ENCODE measurements around the gene GABARAPL1.
A peak's percentile ranks its signal among the peaks of the same experiment; 100 is the strongest.
"Not testable (repeated sequence)": the region's sequence is repeated elsewhere in the genome, so short reads cannot be mapped to it uniquely, and the experiment has no call there.

GABARAPL1 gene

DNA sequence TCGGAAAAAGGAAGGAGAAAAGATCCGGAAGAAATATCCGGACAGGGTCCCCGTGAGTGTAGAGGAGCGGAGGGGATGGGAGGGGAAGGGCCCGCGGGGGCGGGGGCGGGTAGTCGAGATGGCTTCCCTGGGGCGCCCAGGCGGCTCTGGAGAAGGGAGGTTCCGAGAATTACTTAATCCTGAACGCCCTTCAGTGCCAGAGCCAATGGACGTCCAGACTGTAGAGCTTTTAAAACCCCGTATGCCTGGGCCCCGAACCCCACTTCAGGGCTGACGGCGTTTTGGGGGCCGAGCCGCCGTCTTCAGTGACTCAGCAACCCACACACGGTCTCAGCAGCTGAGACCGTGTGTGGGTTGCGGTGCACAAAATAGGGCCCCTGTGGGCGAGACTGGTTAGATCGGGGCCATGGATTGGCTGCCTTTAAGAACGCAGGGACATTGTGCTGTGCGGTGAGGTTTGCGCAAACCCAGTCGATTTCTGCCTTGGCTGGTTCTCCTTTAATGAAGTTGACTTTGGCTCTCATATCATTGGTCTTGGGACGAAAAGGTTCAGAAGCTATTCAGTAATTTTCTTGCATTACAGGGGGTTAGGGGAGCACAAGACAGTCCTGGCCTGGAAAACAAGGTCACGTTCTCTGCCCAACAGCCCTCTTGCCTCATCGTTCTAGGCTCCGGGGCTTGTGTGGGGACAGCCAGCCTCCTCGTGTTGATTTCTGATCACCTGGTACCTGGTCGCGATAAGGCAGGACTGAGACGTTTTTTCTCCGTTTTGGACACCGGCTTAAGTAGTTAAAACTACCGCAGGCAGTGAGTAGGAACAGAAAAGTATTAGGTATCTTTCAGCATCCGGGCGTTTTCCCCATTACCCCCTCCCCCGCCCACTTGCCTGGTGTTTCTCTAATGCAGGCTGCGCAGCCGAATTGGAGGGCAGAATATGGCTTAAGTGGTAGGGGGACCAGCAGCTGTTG lies 775 bp downstream of the GABARAPL1 start:
- Mint-ChIP-seq H3K27me3 (no peaks in the 10 kb centered on the region), H3K4me1 (ENCODE audit: low read depth) (peaks cover 34% of the 10 kb centered on the region), H3K9me3 (ENCODE audit: low read depth) (no peaks in the 10 kb centered on the region), H3K36me3 (peaks cover 3% of the 10 kb centered on the region), H3K27ac (peak overlapping the region; percentile 95), H3K4me3 (peak overlapping the region; percentile 95)

DNA sequence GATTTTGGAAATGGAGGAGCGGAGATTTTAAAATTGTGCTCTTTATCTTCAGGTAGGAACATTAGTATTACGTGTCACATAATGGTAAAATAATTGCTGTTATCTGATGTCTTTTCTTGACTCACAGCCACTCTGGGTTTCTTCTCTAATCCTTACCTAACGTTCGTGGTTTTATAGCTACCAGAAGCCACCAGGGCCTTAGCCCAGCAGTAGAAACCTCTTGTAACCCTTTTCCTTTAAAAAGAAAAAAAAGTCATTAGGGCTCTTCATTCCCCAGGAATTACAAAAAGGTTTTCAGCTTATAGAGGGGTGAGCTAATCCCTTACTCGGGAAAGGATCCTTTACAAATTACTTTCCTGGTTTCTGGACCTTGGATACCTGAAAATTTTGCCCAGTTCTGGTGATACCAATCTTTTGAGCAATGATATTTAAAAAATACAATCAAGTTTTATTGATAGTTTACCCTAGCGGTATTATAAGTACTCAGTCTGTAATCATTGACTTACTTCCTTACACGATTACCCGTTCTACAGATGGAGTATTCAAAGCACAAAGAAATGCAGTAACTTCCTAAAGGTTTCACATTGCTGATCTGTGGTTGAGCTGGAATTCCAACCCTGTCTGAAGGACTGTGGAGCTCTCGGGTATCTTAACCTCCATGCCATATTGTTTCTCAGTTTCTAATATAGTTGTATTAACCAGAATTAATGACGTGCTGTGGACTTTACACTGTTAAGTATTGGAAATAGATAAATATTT lies 1.6 kb downstream of the GABARAPL1 start:
- Mint-ChIP-seq H3K4me1 (ENCODE audit: low read depth) (peaks cover 34% of the 10 kb centered on the region), H3K9me3 (ENCODE audit: low read depth) (no peaks in the 10 kb centered on the region), H3K36me3 (peaks cover 3% of the 10 kb centered on the region), H3K27me3 (no peaks in the 10 kb centered on the region), H3K4me3 (peak overlapping the region; percentile 95), H3K27ac (peak overlapping the region; percentile 95)

DNA sequence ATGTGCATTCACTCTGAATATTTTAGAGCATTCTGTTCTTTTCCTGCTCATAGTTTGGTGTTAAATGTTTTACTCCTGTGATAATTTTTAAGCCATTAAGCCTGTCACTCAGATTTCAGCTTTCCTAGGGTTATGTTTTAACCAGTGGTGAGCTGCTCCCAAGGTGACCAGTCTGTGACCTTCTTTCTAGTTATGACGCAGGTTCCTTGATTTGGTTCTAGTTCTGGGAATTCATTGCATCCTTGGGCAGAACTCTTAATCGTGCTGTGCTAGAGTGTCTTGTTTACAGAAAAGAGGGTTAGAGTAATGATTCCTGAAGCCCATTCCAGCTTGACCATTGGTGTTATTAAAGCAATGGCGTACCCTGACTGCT lies 2.2 kb downstream of the GABARAPL1 start:
- Mint-ChIP-seq H3K4me3 (peak overlapping the region; percentile 95), H3K4me1 (ENCODE audit: low read depth) (peaks cover 34% of the 10 kb centered on the region), H3K36me3 (peaks cover 3% of the 10 kb centered on the region), H3K27me3 (no peaks in the 10 kb centered on the region), H3K27ac (peak overlapping the region; percentile 17), H3K9me3 (ENCODE audit: low read depth) (no peaks in the 10 kb centered on the region)

DNA sequence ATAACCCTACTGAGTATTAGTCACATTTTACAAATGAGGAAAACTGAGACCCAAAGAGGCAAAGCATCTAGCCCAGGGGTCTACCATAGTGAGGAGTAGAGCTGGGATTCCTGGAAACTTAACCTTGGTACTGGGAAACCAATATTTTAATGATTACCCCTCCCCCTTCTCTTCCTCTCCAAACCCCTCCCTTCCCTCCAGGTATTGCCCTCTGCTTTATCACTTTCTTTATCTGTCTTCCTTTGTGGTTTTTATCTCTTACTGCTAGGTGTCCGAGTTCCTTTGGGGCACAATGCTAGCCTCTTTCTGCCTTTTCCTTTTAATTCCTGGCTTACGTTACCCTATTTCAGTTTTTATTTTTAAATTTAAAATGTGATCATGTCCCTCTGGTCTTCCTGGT lies 2.8 kb downstream of the GABARAPL1 start:
- no peaks in the 10 kb centered on the region for H3K27me3 Mint-ChIP-seq
- peaks cover 5% of the 10 kb centered on the region for H3K36me3 Mint-ChIP-seq
- H3K4me3 Mint-ChIP-seq: peak overlapping the region; percentile 95
- no peaks in the 10 kb centered on the region for H3K9me3 Mint-ChIP-seq (ENCODE audit: low read depth)
- H3K4me1 Mint-ChIP-seq (ENCODE audit: low read depth): peaks cover 34% of the 10 kb centered on the region
- H3K27ac Mint-ChIP-seq: no peak overlapping the region

DNA sequence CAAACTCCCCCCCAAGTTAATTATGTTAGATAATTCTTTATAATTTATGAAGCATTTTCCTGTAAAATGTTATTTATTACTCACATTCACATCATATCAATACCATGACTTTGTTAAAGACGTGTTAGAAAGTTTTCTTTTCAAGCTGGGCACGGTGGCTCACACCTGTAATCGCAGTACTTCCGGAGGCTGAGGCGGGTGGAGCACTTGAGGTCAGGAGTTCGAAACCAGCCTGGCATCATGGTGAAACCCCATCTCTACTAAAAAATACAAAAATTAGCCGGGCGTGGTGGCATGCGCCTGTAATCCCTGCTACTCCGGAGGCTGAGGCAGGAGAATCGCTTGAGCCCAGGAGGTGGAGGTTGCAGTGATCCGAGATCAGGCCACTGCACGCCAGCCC lies 3.3 kb downstream of the GABARAPL1 start:
- not testable (repeated sequence) for H3K27ac Mint-ChIP-seq; H3K9me3 Mint-ChIP-seq (ENCODE audit: low read depth); H3K36me3 Mint-ChIP-seq; H3K4me3 Mint-ChIP-seq; H3K27me3 Mint-ChIP-seq
- H3K4me1 Mint-ChIP-seq (ENCODE audit: low read depth): peaks cover 34% of the 10 kb centered on the region

DNA sequence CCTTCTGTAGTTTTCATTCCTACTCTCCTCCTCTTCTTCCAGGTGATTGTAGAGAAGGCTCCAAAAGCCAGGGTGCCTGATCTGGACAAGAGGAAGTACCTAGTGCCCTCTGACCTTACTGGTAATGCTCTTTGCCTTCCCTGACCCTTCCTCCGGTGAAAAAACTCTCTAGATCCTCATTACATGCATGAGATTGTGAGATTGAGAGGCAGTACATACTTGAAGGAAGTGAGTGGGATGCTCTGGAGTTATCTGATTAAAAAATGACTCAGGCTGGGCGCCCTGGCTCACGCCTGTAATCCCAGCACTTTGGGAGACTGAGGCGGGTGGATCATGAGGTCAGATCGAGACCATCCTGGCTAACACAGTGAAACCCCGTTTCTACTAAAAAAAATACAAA lies 5.3 kb downstream of the GABARAPL1 start:
- Mint-ChIP-seq H3K9me3 (ENCODE audit: low read depth) (no peaks in the 10 kb centered on the region), H3K4me1 (ENCODE audit: low read depth) (peaks cover 28% of the 10 kb centered on the region), H3K36me3 (peaks cover 18% of the 10 kb centered on the region), H3K27me3 (no peaks in the 10 kb centered on the region), H3K4me3 (no peak overlapping the region), H3K27ac (no peak overlapping the region)

DNA sequence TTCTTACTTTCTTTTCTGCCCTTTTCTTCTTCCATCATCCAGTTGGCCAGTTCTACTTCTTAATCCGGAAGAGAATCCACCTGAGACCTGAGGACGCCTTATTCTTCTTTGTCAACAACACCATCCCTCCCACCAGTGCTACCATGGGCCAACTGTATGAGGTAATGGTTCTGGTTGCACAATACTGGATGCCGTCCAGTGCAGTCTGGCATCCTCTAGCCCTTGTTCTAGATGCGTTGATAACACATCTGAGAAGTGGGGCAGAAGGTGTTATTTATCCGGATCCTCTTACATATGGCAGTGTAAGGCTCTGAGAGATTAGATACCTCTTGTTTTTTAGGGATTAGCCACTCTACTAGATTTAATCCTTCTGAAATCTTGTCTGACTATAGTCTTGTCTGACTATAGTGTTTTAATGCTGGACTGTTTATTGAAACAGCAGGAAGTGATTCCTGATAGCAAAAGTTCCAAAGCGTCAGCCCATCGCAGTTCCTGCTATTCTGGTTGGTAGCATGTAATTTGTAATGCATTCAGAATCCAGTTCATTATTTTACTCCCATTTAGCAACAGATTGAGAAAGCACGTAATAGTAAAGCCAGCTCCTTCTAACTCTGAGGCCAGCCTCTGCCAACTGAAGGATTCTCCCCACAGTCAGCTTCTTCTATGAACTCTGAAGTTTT lies 7.9 kb downstream of the GABARAPL1 start:
- no peaks in the 10 kb centered on the region for H3K9me3 Mint-ChIP-seq (ENCODE audit: low read depth)
- H3K36me3 Mint-ChIP-seq: peaks cover 32% of the 10 kb centered on the region
- H3K27ac Mint-ChIP-seq: no peak overlapping the region
- no peaks in the 10 kb centered on the region for H3K27me3 Mint-ChIP-seq
- no peak overlapping the region for H3K4me3 Mint-ChIP-seq
- peaks cover 15% of the 10 kb centered on the region for H3K4me1 Mint-ChIP-seq (ENCODE audit: low read depth)

DNA sequence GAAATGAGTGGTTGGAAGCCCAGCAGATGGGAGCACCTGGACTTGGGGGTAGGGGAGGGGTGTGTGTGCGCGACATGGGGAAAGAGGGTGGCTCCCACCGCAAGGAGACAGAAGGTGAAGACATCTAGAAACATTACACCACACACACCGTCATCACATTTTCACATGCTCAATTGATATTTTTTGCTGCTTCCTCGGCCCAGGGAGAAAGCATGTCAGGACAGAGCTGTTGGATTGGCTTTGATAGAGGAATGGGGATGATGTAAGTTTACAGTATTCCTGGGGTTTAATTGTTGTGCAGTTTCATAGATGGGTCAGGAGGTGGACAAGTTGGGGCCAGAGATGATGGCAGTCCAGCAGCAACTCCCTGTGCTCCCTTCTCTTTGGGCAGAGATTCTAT lies 9.2 kb downstream of the GABARAPL1 start:
- peaks cover 36% of the 10 kb centered on the region for H3K36me3 Mint-ChIP-seq
- H3K4me1 Mint-ChIP-seq (ENCODE audit: low read depth): peaks cover 15% of the 10 kb centered on the region
- no peaks in the 10 kb centered on the region for H3K27me3 Mint-ChIP-seq
- H3K4me3 Mint-ChIP-seq: no peak overlapping the region
- H3K9me3 Mint-ChIP-seq (ENCODE audit: low read depth): no peaks in the 10 kb centered on the region
- peak overlapping the region; percentile 4 for H3K27ac Mint-ChIP-seq

DNA sequence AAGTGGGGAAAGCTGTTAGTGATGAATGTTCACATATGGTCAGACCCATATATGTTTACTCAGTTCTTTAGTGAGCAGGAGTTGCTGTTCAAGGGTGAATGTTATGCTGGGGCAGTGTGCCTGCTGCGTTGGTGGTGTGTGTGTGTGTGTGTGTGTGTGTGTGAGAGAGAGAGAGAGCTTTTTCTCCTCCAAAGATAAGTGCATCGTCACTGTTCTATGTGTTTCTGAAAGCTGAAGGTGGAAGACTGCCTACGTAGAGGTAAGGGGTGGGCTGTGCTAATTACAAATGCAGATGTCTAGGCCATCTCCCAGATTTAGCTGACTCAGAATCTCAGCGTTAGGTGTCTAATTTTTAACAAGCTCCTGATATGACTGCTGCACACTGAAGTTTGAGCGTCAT lies 10.5 kb downstream of the GABARAPL1 start:
- H3K4me3 Mint-ChIP-seq: no peak overlapping the region
- peaks cover 33% of the 10 kb centered on the region for H3K36me3 Mint-ChIP-seq
- H3K27me3 Mint-ChIP-seq: no peaks in the 10 kb centered on the region
- no peaks in the 10 kb centered on the region for H3K9me3 Mint-ChIP-seq (ENCODE audit: low read depth)
- peaks cover 28% of the 10 kb centered on the region for H3K4me1 Mint-ChIP-seq (ENCODE audit: low read depth)
- H3K27ac Mint-ChIP-seq: no peak overlapping the region

DNA sequence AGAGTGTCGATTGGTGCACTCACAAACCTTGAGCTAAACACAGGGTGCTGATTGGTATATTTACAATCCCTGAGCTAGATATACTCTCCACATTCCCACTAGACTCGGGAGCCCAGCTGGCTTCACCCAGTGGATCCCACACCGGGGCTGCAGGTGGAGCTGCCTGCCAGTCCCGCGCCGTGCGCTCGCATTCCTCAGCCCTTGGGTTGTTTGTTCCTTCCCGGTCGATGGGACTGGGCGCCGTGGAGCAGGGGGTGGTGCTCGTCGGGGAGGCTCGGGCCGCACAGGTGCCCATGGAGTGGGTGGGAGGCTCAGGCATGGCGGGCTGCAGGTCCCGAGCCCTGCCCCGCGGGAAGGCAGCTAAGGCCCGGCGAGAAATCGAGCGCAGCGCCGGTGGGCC lies 12.7 kb downstream of the GABARAPL1 start:
- H3K27me3 Mint-ChIP-seq; H3K27ac Mint-ChIP-seq; H3K4me3 Mint-ChIP-seq; H3K9me3 Mint-ChIP-seq (ENCODE audit: low read depth): not testable (repeated sequence)
- H3K36me3 Mint-ChIP-seq: peaks cover 31% of the 10 kb centered on the region
- peaks cover 31% of the 10 kb centered on the region for H3K4me1 Mint-ChIP-seq (ENCODE audit: low read depth)

DNA sequence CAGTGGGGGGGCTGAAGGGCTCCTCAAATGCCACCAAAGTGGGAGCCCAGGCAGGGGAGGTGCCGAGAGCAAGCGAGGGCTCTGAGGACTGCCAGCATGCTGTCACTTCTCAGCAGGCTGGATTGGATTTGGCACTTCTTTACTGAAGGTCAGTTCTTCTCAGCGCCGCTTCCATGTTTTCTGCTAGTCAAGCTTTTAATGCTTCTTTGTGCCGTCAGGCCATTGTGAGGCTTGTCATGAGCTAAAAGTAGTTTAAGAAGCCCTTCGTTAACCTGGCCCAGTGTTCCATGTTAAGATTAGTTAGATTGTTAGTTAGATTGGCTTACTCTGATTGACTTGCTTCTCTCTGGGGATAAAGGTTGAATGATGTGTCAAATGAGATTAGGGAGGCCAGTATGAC lies 13.4 kb downstream of the GABARAPL1 start:
- peaks cover 31% of the 10 kb centered on the region for H3K4me1 Mint-ChIP-seq (ENCODE audit: low read depth)
- H3K9me3 Mint-ChIP-seq (ENCODE audit: low read depth): no peaks in the 10 kb centered on the region
- H3K27ac Mint-ChIP-seq: no peak overlapping the region
- peaks cover 31% of the 10 kb centered on the region for H3K36me3 Mint-ChIP-seq
- no peaks in the 10 kb centered on the region for H3K27me3 Mint-ChIP-seq
- H3K4me3 Mint-ChIP-seq: no peak overlapping the region

DNA sequence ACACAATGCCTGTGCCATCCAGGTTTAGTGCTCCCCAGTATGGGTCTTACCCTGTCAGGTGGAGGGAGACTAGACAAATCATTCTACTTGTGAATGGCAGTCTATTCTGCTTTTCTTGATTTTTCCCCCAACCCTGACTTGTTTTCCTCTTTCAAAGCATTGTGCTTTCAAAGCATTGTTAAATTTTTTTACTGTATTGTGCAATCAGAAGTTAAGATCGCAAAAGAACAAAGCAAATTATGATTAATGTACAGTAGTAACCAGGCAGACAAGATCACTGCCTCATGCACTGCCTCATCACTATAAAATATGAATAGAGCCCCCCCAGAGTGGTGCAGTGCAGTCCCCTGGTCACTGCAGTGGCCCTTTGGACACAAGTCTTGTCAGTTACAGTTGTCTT lies 14.1 kb downstream of the GABARAPL1 start:
- H3K27me3 Mint-ChIP-seq: no peaks in the 10 kb centered on the region

DNA sequence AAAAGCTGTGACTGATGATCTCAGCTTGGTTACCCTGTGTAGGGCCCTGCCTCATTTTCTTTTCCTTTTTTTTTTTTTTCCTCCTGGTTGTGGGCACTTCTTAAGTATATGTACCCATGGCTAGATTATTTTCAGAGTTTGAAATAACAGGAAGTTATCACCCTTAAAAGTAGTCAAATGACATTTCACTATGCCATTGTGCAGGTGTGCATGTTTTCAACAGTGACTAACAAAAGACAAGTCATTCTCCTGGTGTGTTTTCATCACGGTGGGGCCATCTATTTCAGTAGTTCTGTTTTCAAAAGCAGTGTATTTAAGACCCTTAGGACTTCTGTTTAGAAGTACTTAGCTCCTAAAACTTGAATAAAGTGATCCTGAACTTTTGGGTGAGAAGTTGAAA lies 15.0 kb downstream of the GABARAPL1 start:
- H3K4me3 Mint-ChIP-seq: no peak overlapping the region
- peaks cover 20% of the 10 kb centered on the region for H3K36me3 Mint-ChIP-seq
- peak overlapping the region; percentile 80 for H3K27ac Mint-ChIP-seq
- no peaks in the 10 kb centered on the region for H3K9me3 Mint-ChIP-seq (ENCODE audit: low read depth)
- no peaks in the 10 kb centered on the region for H3K27me3 Mint-ChIP-seq
- peaks cover 31% of the 10 kb centered on the region for H3K4me1 Mint-ChIP-seq (ENCODE audit: low read depth)

More for the DNA sequence above, 14.1 kb downstream of the GABARAPL1 start:
- no peaks in the 10 kb centered on the region for H3K9me3 Mint-ChIP-seq (ENCODE audit: low read depth)
- H3K27ac Mint-ChIP-seq: no peak overlapping the region
- peaks cover 27% of the 10 kb centered on the region for H3K36me3 Mint-ChIP-seq
- no peak overlapping the region for H3K4me3 Mint-ChIP-seq
- H3K4me1 Mint-ChIP-seq (ENCODE audit: low read depth): peaks cover 31% of the 10 kb centered on the region

DNA sequence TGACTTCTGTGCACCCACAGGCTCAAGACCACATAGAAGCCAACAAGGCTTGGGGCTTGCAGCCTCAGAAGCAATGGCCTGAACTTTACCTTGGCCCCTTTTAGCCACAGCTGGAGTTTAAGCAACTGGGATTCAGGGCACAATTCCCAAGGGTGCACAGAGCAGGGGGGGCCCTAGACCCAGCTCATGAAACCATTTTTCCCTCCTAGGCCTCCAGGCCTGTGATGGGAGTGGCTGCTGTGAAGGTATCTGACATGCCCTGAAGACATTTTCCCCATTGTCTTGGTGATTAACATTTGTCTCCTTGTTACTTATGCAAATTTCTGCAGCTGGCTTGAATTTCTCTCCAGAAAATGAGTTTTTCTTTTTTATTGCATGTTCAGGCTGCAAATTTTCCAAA lies 21.9 kb downstream of the GABARAPL1 start:
- Mint-ChIP-seq H3K4me3 (no peak overlapping the region), H3K27ac (no peak overlapping the region), H3K27me3 (no peaks in the 10 kb centered on the region), H3K4me1 (ENCODE audit: low read depth) (peaks cover 11% of the 10 kb centered on the region), H3K9me3 (ENCODE audit: low read depth) (peaks cover 5% of the 10 kb centered on the region), H3K36me3 (peaks cover 9% of the 10 kb centered on the region)
